HFF-Myc (cell line): ENCODE data around the gene TMEM87B.

Experiments
- DNase-seq: peaks from one replicate; pipeline ENCODE4 v3.0.0-alpha.2; 2011; ENCODE audit warnings: low read depth; ENCODE audit errors: extremely low read depth
- H3K4me3 ChIP-seq: replicated peaks from 2 replicates; pipeline ENCODE4 v1.5.1; 2011; ENCODE audit warnings: low read depth, mild to moderate bottlenecking, control low read depth, low read length
- TF ChIP-seq, protein P1 (sequence below): IDR thresholded peaks from 2 replicates; pipeline ENCODE4 v1.5.1; 2012; ENCODE audit warnings: mild to moderate bottlenecking, low read depth, low read length, control low read depth; ENCODE audit errors: missing control alignments

TMEM87B gene

DNA sequence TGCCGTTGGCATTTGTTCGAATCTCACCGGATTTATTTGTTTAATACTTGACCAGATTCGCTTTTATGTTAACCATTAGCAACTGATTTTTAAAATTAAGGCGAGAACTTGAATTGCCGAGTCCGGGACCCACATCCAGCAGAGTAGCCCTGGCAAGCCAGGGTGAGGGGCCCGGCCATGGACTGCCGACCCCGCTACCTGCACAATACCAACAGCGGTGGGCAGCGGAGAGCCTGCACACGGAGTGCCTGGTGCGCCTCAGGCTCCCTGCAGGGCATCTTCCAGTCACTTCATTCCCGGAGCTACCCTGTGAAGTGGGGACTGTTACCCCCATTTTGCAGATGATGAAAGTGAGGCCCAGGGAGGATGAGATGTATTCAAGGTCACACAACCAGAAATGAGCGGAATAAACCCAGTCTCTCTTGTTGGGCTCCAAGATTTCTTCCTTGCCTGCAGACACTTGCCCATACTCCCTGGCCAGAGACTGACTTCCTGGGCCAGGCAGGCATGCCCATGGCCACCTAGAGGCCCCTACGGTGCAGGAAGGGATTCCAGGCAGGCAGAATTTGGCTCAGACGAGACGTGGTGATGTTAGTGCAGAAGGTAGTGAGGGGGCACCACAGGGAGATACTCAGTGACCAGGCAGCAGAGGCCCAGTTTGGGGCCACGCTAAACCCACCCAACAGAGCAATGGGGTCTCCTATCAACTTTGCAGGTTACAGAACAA is 86.0 kb downstream of the TMEM87B start:
- TF ChIP-seq, protein P1, sequence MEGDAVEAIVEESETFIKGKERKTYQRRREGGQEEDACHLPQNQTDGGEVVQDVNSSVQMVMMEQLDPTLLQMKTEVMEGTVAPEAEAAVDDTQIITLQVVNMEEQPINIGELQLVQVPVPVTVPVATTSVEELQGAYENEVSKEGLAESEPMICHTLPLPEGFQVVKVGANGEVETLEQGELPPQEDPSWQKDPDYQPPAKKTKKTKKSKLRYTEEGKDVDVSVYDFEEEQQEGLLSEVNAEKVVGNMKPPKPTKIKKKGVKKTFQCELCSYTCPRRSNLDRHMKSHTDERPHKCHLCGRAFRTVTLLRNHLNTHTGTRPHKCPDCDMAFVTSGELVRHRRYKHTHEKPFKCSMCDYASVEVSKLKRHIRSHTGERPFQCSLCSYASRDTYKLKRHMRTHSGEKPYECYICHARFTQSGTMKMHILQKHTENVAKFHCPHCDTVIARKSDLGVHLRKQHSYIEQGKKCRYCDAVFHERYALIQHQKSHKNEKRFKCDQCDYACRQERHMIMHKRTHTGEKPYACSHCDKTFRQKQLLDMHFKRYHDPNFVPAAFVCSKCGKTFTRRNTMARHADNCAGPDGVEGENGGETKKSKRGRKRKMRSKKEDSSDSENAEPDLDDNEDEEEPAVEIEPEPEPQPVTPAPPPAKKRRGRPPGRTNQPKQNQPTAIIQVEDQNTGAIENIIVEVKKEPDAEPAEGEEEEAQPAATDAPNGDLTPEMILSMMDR = no peak
- no peak for DNase-seq
- H3K4me3 ChIP-seq = no peak overlapping the region

DNA sequence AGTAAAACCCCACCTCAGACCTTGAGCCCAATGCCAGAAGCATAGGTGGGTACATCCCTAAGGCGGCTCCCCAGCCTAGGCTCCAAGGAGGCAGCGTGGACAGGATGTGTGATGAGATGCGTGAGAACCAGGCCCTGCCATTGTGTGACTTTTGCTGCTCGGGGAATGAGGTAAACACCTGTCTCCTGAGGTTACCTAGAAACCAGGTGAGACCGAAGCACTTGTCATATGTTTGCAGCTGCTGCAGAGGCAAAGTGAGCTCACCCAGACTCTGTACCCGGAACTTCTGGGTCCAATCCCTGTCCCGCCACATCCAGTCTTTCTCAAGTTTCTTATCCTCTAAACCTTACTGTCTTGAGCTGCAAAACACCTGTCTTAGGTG is 86.5 kb downstream of the TMEM87B start:
- TF ChIP-seq, protein P1 = no peak
- no peak for DNase-seq
- H3K4me3 ChIP-seq = no peak overlapping the region

DNA sequence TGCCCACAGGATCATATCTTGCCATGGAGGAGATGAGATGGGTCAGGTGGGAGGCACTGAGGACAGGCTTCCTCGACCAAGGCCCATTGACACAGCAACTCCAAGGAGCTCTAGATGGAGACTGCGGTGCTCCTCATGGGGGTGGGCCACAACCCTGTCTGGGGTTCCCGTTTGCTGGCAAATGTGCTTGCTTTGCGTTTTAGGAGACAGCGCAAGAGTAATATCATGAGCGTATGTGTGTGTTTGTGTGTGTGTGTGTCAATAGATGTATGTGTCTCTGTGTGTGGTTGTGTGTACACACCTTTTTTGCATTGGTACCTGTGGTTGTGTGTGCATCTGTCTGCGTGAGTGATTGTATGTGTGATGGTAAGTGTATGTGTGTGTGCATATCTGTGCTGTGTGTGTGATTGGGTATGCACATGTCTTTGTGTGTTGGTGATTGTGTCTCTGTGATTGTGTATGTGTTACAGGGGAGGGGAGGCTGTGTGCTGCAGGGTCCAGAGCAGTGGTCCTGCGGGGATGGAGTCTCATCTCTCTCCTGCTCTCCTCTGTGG is 87.5 kb downstream of the TMEM87B start:
- DNase-seq = no peak
- TF ChIP-seq, protein P1 = no peak
- H3K4me3 ChIP-seq = no peak overlapping the region

DNA sequence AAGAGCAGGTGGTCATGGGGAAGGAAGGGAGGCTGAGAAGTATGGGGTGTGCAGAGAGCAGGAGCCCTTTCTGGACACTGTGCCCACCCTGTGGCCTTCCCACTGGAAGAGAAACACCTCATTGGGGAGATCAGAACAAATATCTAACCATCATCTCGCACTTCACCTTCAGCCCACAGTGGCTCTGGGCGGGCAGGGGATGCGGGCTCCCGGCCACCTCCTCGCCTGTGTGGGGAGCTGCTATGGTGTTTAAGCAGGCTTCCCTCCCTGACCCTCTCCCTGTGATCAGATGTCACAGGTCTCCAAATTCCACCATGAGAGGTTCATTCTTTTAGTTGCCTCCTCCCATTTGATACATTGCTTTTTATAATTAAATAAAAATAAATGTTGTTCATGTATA is 88.1 kb downstream of the TMEM87B start:
- TF ChIP-seq, protein P1 = no peak
- no peak for DNase-seq
- no peak overlapping the region for H3K4me3 ChIP-seq

DNA sequence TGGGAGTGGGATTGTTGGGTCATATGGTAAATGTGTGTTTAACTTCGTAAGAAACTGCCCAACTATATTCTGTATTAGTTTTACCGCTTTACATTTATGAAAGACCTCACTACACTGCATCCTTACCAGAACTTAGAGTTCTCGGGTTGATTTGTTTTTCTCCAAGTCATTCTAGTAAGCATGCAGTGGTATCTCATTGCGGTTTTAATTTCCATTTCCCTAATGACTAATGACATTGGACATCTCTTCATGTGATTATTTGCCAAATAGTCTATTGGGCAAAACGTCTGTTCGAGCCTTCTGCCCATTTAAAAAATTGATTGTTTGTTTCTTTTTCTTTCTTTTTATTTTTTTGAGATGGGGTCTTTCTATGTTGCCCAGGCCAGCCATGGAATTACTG is 89.9 kb downstream of the TMEM87B start:
- DNase-seq = no peak
- TF ChIP-seq, protein P1 = no peak
- H3K4me3 ChIP-seq = no peak overlapping the region

DNA sequence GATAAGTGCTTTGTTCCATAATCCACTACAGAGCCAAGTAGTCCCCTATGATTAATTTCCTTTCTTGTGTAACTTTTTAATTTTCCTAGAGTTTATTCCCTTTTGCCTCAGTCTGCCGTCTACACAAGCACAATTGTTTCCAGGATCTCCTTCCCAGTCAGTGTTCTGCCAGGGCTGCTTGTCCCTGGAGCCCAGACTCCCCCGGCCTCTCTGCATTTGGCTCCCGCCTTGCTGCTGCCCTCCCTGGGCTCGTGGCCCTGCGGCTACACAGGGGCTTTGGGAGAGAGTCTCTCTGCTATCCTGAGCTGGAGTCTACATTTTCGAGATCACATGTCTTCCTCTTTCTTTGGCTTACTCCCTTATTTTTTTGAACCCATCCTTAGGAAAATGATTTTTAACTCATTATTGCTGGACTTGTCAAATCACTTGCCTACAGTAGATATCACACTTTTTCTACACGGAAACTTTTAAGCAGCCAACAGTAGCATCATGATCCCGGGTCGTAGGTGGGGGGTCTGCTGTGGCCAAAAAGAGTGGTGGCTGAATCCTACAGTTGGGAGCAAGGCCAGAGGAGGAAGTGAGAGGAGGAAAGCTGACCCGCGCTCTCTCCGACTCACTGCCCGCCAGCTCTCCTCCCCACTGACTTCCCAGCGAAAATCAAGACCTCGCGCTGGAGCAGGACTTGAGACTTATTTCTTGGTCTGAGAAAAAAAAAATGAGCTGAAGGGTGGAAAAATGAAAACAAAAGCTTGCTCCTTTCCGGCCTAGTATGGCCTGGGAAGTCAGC is 92.5 kb downstream of the TMEM87B start:
- TF ChIP-seq, protein P1 = no peak
- no peak for DNase-seq
- no peak overlapping the region for H3K4me3 ChIP-seq
